ENCODE data around the gene PIANP.
"Not testable (repeated sequence)": the region's sequence is repeated elsewhere in the genome, so short reads cannot be mapped to it uniquely, and the experiment has no call there.

Gene PIANP

GRCh38 chr12:6723607-6724408 is 23.2 kb upstream of the PIANP start, which contains the start of gene COPS7A:
Gene COPS7A, plus strand, starts transcription at chr12:6724046. Its CDS starts 611 bp downstream, at chr12:6724657.
- TF ChIP-seq, protein P1, sequence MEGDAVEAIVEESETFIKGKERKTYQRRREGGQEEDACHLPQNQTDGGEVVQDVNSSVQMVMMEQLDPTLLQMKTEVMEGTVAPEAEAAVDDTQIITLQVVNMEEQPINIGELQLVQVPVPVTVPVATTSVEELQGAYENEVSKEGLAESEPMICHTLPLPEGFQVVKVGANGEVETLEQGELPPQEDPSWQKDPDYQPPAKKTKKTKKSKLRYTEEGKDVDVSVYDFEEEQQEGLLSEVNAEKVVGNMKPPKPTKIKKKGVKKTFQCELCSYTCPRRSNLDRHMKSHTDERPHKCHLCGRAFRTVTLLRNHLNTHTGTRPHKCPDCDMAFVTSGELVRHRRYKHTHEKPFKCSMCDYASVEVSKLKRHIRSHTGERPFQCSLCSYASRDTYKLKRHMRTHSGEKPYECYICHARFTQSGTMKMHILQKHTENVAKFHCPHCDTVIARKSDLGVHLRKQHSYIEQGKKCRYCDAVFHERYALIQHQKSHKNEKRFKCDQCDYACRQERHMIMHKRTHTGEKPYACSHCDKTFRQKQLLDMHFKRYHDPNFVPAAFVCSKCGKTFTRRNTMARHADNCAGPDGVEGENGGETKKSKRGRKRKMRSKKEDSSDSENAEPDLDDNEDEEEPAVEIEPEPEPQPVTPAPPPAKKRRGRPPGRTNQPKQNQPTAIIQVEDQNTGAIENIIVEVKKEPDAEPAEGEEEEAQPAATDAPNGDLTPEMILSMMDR (conservative IDR thresholded peaks at IDR 0.05), result peak; percentile 12; the same call in 1 of the 2 replicates
- peak within 1 kb of the TSS; percentile 79 for H3K27ac ChIP-seq

DNA sequence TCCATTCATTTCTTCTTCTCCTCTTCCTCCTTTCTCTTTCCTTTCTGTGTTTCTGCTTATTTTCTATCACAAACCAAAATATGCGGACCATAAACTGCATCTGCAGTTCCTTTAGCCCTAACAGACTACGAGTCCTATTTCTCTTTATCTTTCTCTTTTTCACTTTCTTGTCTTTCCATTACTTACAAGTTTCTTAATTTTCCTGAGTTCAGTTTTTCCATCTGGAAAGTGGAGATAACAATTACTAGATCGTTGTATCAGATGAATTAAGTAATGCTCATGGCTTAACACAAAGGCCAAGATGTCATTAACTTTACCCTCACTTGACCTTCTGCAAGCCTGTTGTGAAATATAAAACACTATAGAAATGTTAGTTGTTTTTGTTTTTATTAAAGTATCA is 22.2 kb upstream of the PIANP start:
- H3K27ac ChIP-seq, result no peak overlapping the region
- TF ChIP-seq, protein P1 (conservative IDR thresholded peaks at IDR 0.05), result no peak

DNA sequence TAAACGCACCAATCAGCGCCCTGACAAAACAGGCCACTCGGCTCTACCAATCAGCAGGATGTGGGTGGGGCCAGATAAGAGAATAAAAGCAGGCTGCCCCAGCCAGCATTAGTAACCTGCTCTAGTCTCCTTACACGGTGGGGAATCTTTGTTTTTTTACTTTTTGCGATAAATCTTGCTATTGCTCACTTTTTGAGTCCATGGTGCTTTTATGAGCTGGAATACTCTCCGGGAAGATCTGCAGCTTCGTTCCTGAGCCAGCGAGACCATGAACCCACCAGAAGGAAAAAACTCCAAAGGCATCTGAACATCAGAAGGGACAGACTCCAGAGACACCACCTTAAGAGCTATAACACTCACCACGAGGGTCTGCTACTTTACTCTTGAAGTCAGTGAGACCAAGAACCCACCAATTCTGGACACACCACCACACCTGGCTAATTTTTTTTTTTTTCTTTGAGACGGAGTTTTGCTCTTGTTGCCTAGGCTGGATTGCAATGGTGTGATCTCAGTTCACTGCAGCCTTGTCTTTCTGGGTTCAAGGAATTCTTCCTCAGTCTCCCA is 16.3 kb upstream of the PIANP start:
- no peak overlapping the region for H3K27ac ChIP-seq
- TF ChIP-seq, protein P1 (conservative IDR thresholded peaks at IDR 0.05), result no peak

DNA sequence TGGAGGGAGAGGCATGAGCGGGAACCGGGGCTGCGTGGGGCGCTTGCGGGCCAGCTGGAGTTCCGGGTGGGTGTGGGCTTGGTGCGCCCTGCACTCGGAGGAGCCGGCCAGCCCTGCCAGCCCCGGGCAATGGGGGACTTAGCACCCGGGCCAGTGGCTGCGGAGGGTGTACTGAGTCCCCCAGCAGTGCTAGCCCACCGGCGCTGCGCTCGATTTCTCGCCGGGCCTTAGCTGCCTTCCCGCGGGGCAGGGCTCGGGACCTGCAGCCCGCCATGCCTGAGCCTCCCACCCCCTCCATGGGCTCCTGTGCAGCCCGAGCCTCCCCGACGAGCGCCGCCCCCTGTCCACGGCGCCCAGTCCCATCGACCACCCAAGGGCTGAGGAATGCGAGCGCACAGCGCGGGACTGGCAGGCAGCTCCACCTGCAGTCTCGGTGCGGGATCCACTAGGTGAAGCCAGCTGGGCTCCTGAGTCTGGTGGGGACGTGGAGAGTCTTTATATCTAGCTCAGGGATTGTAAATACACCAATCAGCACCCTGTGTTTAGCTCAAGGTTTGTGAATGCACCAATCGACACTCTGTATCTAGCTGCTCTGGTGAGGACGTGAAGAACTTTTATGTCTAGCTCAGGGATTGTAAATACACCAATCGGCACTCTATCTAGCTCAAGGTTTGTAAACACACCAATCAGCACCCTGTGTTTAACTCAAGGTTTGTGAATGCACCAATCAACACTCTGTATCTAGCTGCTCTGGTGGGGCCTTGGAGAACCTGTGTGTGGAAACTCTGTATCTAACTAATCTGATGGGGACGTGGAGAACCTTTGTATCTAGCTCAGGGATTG is 15.6 kb upstream of the PIANP start:
- not testable (repeated sequence) for H3K27ac ChIP-seq

GRCh38 chr12:6708960-6709394 is 8.4 kb upstream of the PIANP start:
- no peak overlapping the region for H3K27ac ChIP-seq
- TF ChIP-seq, protein P1 (conservative IDR thresholded peaks at IDR 0.05), result no peak

DNA sequence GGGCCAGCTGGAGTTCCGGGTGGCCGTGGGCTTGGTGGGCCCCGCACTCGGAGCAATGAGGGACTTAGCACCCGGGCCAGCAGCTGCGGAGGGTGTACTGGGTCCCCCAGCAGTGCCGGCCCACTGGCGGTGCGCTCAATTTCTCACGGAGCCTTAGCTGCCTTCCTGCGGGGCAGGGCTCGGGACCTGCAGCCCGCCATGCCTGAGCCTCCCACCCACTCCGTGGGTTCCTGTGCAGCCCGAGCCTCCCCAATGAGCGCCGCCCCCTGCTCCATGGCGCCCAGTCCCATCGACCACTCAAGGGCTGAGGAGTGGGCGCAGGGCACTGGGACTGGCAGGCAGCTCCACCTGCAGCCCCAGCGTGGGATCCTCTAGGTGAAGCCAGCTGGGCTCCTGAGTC is 7.7 kb upstream of the PIANP start:
- H3K27ac ChIP-seq, result not testable (repeated sequence)

DNA sequence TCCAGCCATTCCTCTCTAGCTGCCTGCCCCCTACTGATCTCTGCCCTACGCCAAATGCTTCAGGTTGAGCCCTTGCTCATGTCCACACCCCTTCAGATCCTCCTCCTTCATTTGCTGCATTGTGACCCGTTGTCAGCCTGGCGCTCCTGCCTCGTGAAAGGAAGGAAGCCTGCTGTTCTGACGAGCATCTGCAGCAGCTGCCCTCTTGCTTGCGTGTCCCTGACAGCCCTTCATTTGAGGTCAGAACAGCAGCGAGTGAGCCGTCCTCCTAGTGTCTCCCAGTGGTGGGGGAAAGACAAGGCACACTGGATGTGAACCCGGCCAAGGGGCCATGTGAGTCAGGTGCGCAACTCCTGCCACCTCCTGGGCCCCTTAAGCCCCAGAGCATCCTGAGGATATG is 3.0 kb upstream of the PIANP start:
- no peak overlapping the region for H3K27ac ChIP-seq
- TF ChIP-seq, protein P1 (conservative IDR thresholded peaks at IDR 0.05), result no peak

DNA sequence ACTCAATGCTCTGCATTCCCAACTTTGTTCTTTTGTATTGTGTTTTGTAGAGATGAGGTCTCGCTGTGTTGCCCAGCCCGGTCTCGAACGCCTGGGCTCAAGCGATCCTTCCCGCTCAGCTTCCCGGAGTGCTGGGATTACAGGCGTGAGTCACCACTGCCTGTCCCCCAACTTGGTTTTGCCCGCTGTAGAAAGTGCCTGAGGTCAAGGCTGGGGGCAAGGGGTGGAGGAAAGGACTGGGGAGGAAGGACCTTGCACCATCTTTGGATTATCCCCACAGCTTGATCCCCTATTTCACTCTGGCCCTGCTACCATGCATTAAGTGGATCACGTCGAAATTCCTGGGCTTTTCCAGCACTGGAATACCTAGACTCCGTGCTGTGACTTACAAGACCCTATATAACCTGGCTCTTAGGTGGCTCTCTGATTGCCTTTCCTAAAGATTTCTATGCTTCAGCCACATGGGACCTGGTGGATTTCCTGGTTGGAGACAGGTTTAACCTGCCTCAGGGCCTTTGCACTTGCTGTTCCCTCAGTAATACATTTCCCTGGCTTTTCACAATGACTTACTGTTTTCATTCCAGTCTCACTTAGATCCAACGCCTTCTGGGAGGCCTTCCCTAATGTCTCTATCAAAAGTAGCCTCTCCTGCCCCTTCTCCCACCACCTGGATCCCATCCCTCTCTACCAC is 608 bp upstream of the PIANP start:
- H3K27ac ChIP-seq, result no peak overlapping the region
- TF ChIP-seq, protein P1 (conservative IDR thresholded peaks at IDR 0.05), result no peak
